Measurements from ENCODE around the gene LFNG. TPM values are rescaled to one million over a fixed set of nuclear protein-coding genes. Genes with fewer than 3 reads are reported as not detected.

The LFNG gene

DNA sequence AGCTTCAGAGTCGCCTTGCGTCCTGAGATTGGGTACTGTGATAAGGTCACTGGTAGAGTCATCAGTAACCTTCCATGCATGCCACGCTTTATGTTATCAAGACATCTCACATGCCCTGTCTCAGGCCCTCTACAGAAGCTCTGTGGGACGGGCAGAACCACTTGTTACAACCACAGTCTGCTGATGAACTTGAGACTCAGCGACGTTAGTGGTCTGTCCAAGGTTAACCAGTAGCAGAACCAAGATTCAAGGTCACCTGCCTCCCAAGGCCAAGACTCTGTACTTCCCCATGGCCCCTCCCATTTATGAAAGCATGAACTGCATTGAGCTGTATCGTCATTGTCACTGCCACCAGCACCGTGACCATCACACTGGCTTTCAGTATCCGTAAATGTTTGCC is 54.2 kb downstream of the LFNG start:
- Histone ChIP-seq H3K9ac (ENCODE audit: low read length) (no peak overlapping the region), H4K8ac (ENCODE audit: low read depth, low read length) (no peak overlapping the region), H4K5ac (ENCODE audit: low read length) (no peak overlapping the region), H3K4me1 (ENCODE audit: control insufficient read depth, low read depth, low read length) (no peaks in the 10 kb centered on the region), H3K23ac (ENCODE audit: low read length) (no peak overlapping the region), H2BK120ac (ENCODE audit: low read depth, low read length) (no peak overlapping the region), H3K4me2 (ENCODE audit: low read length) (no peak overlapping the region), H3K27ac (ENCODE audit: low read depth, low read length) (no peak overlapping the region), H3K4me3 (ENCODE audit: low read length) (no peak overlapping the region), H3K79me1 (ENCODE audit: low read length) (no peaks in the 10 kb centered on the region), H3K27me3 (ENCODE audit: insufficient read depth, low read length, poor library complexity) (no peaks in the 10 kb centered on the region), H3K18ac (ENCODE audit: low read length) (no peak overlapping the region), H3K36me3 (ENCODE audit: control insufficient read depth, insufficient read depth, low read length) (no peaks in the 10 kb centered on the region), H3K4ac (ENCODE audit: low read depth, low read length) (no peak overlapping the region), H2BK15ac (replicated peaks; ENCODE audit: low read depth) (no peak overlapping the region), H3K79me2 (ENCODE audit: control insufficient read depth, insufficient read depth, low read length) (no peaks in the 10 kb centered on the region), H2AK5ac (ENCODE audit: low read length) (no peak overlapping the region), H2BK5ac (ENCODE audit: low read length) (no peak overlapping the region), H3K56ac (ENCODE audit: low read length) (no peak overlapping the region)
- no peak for DNase-seq
- WGBS (ENCODE audit: extremely low coverage, insufficient coverage, low lambda C conversion rate): no CpG with 5 or more reads among the region's 9 CpGs

- Histone ChIP-seq H2BK15ac (replicated peaks; ENCODE audit: low read depth) (no peak overlapping the region), H3K56ac (ENCODE audit: low read length) (no peak overlapping the region), H2BK5ac (ENCODE audit: low read length) (no peak overlapping the region), H3K23ac (ENCODE audit: low read length) (no peak overlapping the region), H3K4me2 (ENCODE audit: low read length) (no peak overlapping the region), H3K79me2 (ENCODE audit: control insufficient read depth, insufficient read depth, low read length) (no peaks in the 10 kb centered on the region), H3K36me3 (ENCODE audit: control insufficient read depth, insufficient read depth, low read length) (no peaks in the 10 kb centered on the region), H3K27me3 (ENCODE audit: insufficient read depth, low read length, poor library complexity) (no peaks in the 10 kb centered on the region), H3K4me3 (ENCODE audit: low read length) (no peak overlapping the region), H2AK5ac (ENCODE audit: low read length) (no peak overlapping the region), H3K4ac (ENCODE audit: low read depth, low read length) (no peak overlapping the region), H3K4me1 (ENCODE audit: control insufficient read depth, low read depth, low read length) (no peaks in the 10 kb centered on the region), H3K79me1 (ENCODE audit: low read length) (no peaks in the 10 kb centered on the region), H3K27ac (ENCODE audit: low read depth, low read length) (no peak overlapping the region), H3K9ac (ENCODE audit: low read length) (no peak overlapping the region), H4K8ac (ENCODE audit: low read depth, low read length) (no peak overlapping the region), H4K5ac (ENCODE audit: low read length) (no peak overlapping the region), H3K18ac (ENCODE audit: low read length) (no peak overlapping the region), H2BK120ac (ENCODE audit: low read depth, low read length) (no peak overlapping the region)
- no CpG with 5 or more reads among the region's 21 CpGs for WGBS (ENCODE audit: extremely low coverage, insufficient coverage, low lambda C conversion rate)
- DNase-seq: no peak
Observed at GRCh38 chr7:2575046-2575732, 55.6 kb downstream of the LFNG start.

DNA sequence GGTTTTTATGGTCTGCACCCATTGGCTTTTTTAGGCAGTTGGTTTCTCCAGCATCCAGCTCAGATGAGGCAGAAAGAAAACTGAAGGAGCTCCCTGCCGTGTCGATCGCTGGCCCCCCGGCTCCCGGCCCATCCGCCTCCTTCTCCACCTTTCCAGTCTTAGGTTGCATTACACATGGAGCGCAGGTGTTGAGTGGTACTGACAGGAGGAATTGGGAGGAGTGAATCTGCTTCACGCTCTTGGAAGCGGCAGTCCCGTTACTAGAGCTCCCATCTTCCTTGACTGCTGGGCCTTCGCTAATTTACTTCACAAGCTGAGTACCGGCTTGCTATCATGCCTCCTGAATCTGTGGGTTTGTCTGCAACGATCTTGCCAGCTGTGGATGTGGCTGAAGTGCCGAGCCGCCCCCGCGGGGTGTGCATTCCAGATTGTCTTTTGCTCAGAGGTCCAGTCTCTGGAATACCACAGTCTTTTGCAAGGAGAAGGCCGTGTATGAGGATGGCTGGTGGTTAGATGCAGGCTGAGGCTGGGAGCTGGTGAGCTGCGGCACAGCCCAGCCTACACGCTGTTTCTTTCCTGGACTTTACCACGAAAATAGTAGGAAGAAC is 56.3 kb downstream of the LFNG start:
- Histone ChIP-seq H4K5ac (ENCODE audit: low read length) (no peak overlapping the region), H3K18ac (ENCODE audit: low read length) (no peak overlapping the region), H3K9ac (ENCODE audit: low read length) (no peak overlapping the region), H2BK15ac (replicated peaks; ENCODE audit: low read depth) (no peak overlapping the region), H2BK120ac (ENCODE audit: low read depth, low read length) (no peak overlapping the region), H4K8ac (ENCODE audit: low read depth, low read length) (no peak overlapping the region), H3K4me1 (ENCODE audit: control insufficient read depth, low read depth, low read length) (no peaks in the 10 kb centered on the region), H2BK5ac (ENCODE audit: low read length) (no peak overlapping the region), H3K79me1 (ENCODE audit: low read length) (no peaks in the 10 kb centered on the region), H3K36me3 (ENCODE audit: control insufficient read depth, insufficient read depth, low read length) (no peaks in the 10 kb centered on the region), H3K56ac (ENCODE audit: low read length) (no peak overlapping the region), H3K4me2 (ENCODE audit: low read length) (no peak overlapping the region), H3K23ac (ENCODE audit: low read length) (no peak overlapping the region), H3K27ac (ENCODE audit: low read depth, low read length) (no peak overlapping the region), H2AK5ac (ENCODE audit: low read length) (no peak overlapping the region), H3K4me3 (ENCODE audit: low read length) (no peak overlapping the region), H3K27me3 (ENCODE audit: insufficient read depth, low read length, poor library complexity) (no peaks in the 10 kb centered on the region), H3K79me2 (ENCODE audit: control insufficient read depth, insufficient read depth, low read length) (no peaks in the 10 kb centered on the region), H3K4ac (ENCODE audit: low read depth, low read length) (no peak overlapping the region)
- WGBS (ENCODE audit: extremely low coverage, insufficient coverage, low lambda C conversion rate): no CpG with 5 or more reads among the region's 21 CpGs
- DNase-seq: no peak

- no peaks in the 10 kb centered on the region for H3K79me1 ChIP-seq (ENCODE audit: low read length)
- no peaks in the 10 kb centered on the region for H3K27me3 ChIP-seq (ENCODE audit: insufficient read depth, low read length, poor library complexity)
- H3K4me3 ChIP-seq (ENCODE audit: low read length): no peak overlapping the region
- H2BK120ac ChIP-seq (ENCODE audit: low read depth, low read length): no peak overlapping the region
- no peak overlapping the region for H2BK15ac ChIP-seq (replicated peaks; ENCODE audit: low read depth)
- no peak overlapping the region for H3K23ac ChIP-seq (ENCODE audit: low read length)
- no peak for DNase-seq
- H4K5ac ChIP-seq (ENCODE audit: low read length): no peak overlapping the region
- no peaks in the 10 kb centered on the region for H3K79me2 ChIP-seq (ENCODE audit: control insufficient read depth, insufficient read depth, low read length)
- H2BK5ac ChIP-seq (ENCODE audit: low read length): no peak overlapping the region
- H3K4ac ChIP-seq (ENCODE audit: low read depth, low read length): no peak overlapping the region
- no peaks in the 10 kb centered on the region for H3K36me3 ChIP-seq (ENCODE audit: control insufficient read depth, insufficient read depth, low read length)
- no peak overlapping the region for H3K56ac ChIP-seq (ENCODE audit: low read length)
- no peaks in the 10 kb centered on the region for H3K4me1 ChIP-seq (ENCODE audit: control insufficient read depth, low read depth, low read length)
- H4K8ac ChIP-seq (ENCODE audit: low read depth, low read length): no peak overlapping the region
- no CpG with 5 or more reads among the region's 56 CpGs for WGBS (ENCODE audit: extremely low coverage, insufficient coverage, low lambda C conversion rate)
- no peak overlapping the region for H3K18ac ChIP-seq (ENCODE audit: low read length)
- no peak overlapping the region for H3K9ac ChIP-seq (ENCODE audit: low read length)
- no peak overlapping the region for H3K27ac ChIP-seq (ENCODE audit: low read depth, low read length)
- H3K4me2 ChIP-seq (ENCODE audit: low read length): no peak overlapping the region
- no peak overlapping the region for H2AK5ac ChIP-seq (ENCODE audit: low read length)
Observed at GRCh38 chr7:2576742-2577491, 57.3 kb downstream of the LFNG start.

Small RNAs within 50 kb of the gene (small RNA-seq; reads per million reads assigned to genes)
- gene MIR4648 (ENCODE audit: insufficient read depth): not detected
